ENCODE data around the gene PLIN4.

GRCh38 chr19:4493929-4494690, 24.2 kb downstream of the PLIN4 start:
- TF ChIP-seq POLR2A (IDR thresholded peaks at IDR 0.05; ENCODE audit: low read depth, low read length) = no peak
- TF ChIP-seq POLR2AphosphoS5 (IDR thresholded peaks at IDR 0.05; ENCODE audit: insufficient read depth, low read depth, low read length) = no peak
- TF ChIP-seq CTCF (IDR thresholded peaks at IDR 0.05; ENCODE audit: extremely low read depth in 1 of 2, insufficient read depth in 1 of 2, low read depth in 1 of 2, low read length in 2 of 2) = no peak
- no peak for TF ChIP-seq EZH2 (IDR thresholded peaks at IDR 0.05; ENCODE audit: borderline replicate concordance, low read depth, low read length, severe bottlenecking)
- TF ChIP-seq MAX (IDR thresholded peaks at IDR 0.05; ENCODE audit: insufficient read depth, insufficient read length) = no peak
- no peak for TF ChIP-seq FOS (IDR thresholded peaks at IDR 0.05; ENCODE audit: borderline replicate concordance, insufficient read depth, low read length)
- no peak for TF ChIP-seq GATA2 (IDR thresholded peaks at IDR 0.05; ENCODE audit: insufficient read depth, insufficient read length, low read depth, low read length)
- TF ChIP-seq MYC (IDR thresholded peaks at IDR 0.05; ENCODE audit: low read depth, low read length) = no peak
